ENCODE measurements around the gene ATP5F1D.

- TF ChIP-seq POLR2A (IDR thresholded peaks at IDR 0.05) (no peak), CTCF (IDR thresholded peaks at IDR 0.05) (no peak)
Observed at GRCh38 chr19:1292419-1293151, 51.0 kb downstream of the ATP5F1D start.

Measured in upper lobe of left lung (tissue), 4 donors.